Putamen (tissue), 1 donor: ENCODE results near the gene SLAMF1.
"Not testable (repeated sequence)": the region's sequence is repeated elsewhere in the genome, so short reads cannot be mapped to it uniquely, and the experiment has no call there.

Experiments used
- DNase-seq: peaks from one replicate; pipeline ENCODE4 v3.0.0-alpha.2; 2016; ENCODE audit warnings: low spot score

The SLAMF1 gene

GRCh38 chr1:160605792-160606479, 40.9 kb downstream of the SLAMF1 start:
- no peak for DNase-seq

GRCh38 chr1:160605205-160605604, 41.6 kb downstream of the SLAMF1 start:
- DNase-seq = no peak

GRCh38 chr1:160597705-160598104, 49.1 kb downstream of the SLAMF1 start:
- DNase-seq = no peak

GRCh38 chr1:160597051-160597450, 49.8 kb downstream of the SLAMF1 start:
- no peak for DNase-seq

GRCh38 chr1:160590488-160590887, 56.4 kb downstream of the SLAMF1 start:
- DNase-seq = no peak

- DNase-seq = no peak
Observed at GRCh38 chr1:160588468-160588867, 58.4 kb downstream of the SLAMF1 start.

- no peak for DNase-seq
Observed at GRCh38 chr1:160584784-160585183, 62.1 kb downstream of the SLAMF1 start.

GRCh38 chr1:160582976-160583375, 63.9 kb downstream of the SLAMF1 start:
- DNase-seq = not testable (repeated sequence)

GRCh38 chr1:160581961-160582360, 64.9 kb downstream of the SLAMF1 start:
- no peak for DNase-seq

GRCh38 chr1:160580221-160580812, 66.5 kb downstream of the SLAMF1 start:
- no peak for DNase-seq

GRCh38 chr1:160579216-160579701, 67.6 kb downstream of the SLAMF1 start, which contains the start of gene CD84:
TSS of gene CD84 (minus strand) at chr1:160579496. CDS start at chr1:160579437, 59 bp downstream.
- DNase-seq = no peak

- no peak for DNase-seq
Observed at GRCh38 chr1:160578525-160579191, 68.2 kb downstream of the SLAMF1 start.

GRCh38 chr1:160578175-160578524, 68.7 kb downstream of the SLAMF1 start:
- DNase-seq = no peak

GRCh38 chr1:160577671-160578070, 69.2 kb downstream of the SLAMF1 start:
- DNase-seq = no peak

- no peak for DNase-seq
Observed at GRCh38 chr1:160576884-160577283, 70.0 kb downstream of the SLAMF1 start.

GRCh38 chr1:160576390-160576789, 70.5 kb downstream of the SLAMF1 start:
- DNase-seq = no peak

GRCh38 chr1:160575112-160575664, 71.7 kb downstream of the SLAMF1 start:
- DNase-seq = peak; percentile 40

GRCh38 chr1:160570840-160571239, 76.0 kb downstream of the SLAMF1 start:
- DNase-seq = no peak

GRCh38 chr1:160569806-160570205, 77.0 kb downstream of the SLAMF1 start:
- DNase-seq = no peak

GRCh38 chr1:160567858-160568682, 78.8 kb downstream of the SLAMF1 start:
- DNase-seq = no peak

GRCh38 chr1:160567341-160567740, 79.5 kb downstream of the SLAMF1 start:
- no peak for DNase-seq

- DNase-seq = no peak
Observed at GRCh38 chr1:160565564-160565963, 81.3 kb downstream of the SLAMF1 start.
